ENCODE results near the gene AR.

Gene AR

GRCh38 chrX:67564475-67564874 lies 20.7 kb downstream of the AR start:
- in situ Hi-C loops (cut with HindIII; ENCODE audit: low sequenced_read_pairs): no loop called here

- in situ Hi-C loops (cut with HindIII; ENCODE audit: low sequenced_read_pairs): no loop called here
These were observed 24.9 kb downstream of the AR start for GRCh38 chrX:67568769-67569168.

GRCh38 chrX:67570839-67571238 lies 27.0 kb downstream of the AR start:
- in situ Hi-C loops (cut with HindIII; ENCODE audit: low sequenced_read_pairs): no loop called here

- in situ Hi-C loops (cut with HindIII; ENCODE audit: low sequenced_read_pairs): no loop called here
These were observed 30.9 kb downstream of the AR start for GRCh38 chrX:67574696-67575095.

- in situ Hi-C loops (cut with HindIII; ENCODE audit: low sequenced_read_pairs): no loop called here
These were observed 38.6 kb downstream of the AR start for GRCh38 chrX:67582436-67582835.

- in situ Hi-C loops (cut with HindIII; ENCODE audit: low sequenced_read_pairs): no loop called here
These were observed 39.4 kb downstream of the AR start for GRCh38 chrX:67583171-67583570.

GRCh38 chrX:67585401-67585800 lies 41.6 kb downstream of the AR start:
- in situ Hi-C loops (cut with HindIII; ENCODE audit: low sequenced_read_pairs): no loop called here

- in situ Hi-C loops (cut with HindIII; ENCODE audit: low sequenced_read_pairs): no loop called here
These were observed 44.3 kb downstream of the AR start for GRCh38 chrX:67587946-67588624.

- in situ Hi-C loops (cut with HindIII; ENCODE audit: low sequenced_read_pairs): no loop called here
These were observed 53.3 kb downstream of the AR start for GRCh38 chrX:67596839-67597790.

- in situ Hi-C loops (cut with HindIII; ENCODE audit: low sequenced_read_pairs): no loop called here
These were observed 55.7 kb downstream of the AR start for GRCh38 chrX:67599532-67599931.

GRCh38 chrX:67601771-67602170 lies 58.0 kb downstream of the AR start:
- in situ Hi-C loops (cut with HindIII; ENCODE audit: low sequenced_read_pairs): no loop called here

GRCh38 chrX:67604979-67605703 lies 61.3 kb downstream of the AR start:
- in situ Hi-C loops (cut with HindIII; ENCODE audit: low sequenced_read_pairs): no loop called here

GRCh38 chrX:67607466-67607865 lies 63.6 kb downstream of the AR start:
- in situ Hi-C loops (cut with HindIII; ENCODE audit: low sequenced_read_pairs): no loop called here

- in situ Hi-C loops (cut with HindIII; ENCODE audit: low sequenced_read_pairs): no loop called here
These were observed 66.5 kb downstream of the AR start for GRCh38 chrX:67610282-67610681.

GRCh38 chrX:67612231-67612630 lies 68.4 kb downstream of the AR start:
- in situ Hi-C loops (cut with HindIII; ENCODE audit: low sequenced_read_pairs): no loop called here

- in situ Hi-C loops (cut with HindIII; ENCODE audit: low sequenced_read_pairs): no loop called here
These were observed 69.5 kb downstream of the AR start for GRCh38 chrX:67613366-67613765.

- in situ Hi-C loops (cut with HindIII; ENCODE audit: low sequenced_read_pairs): no loop called here
These were observed 70.2 kb downstream of the AR start for GRCh38 chrX:67613996-67614395.

- in situ Hi-C loops (cut with HindIII; ENCODE audit: low sequenced_read_pairs): no loop called here
These were observed 70.6 kb downstream of the AR start for GRCh38 chrX:67614423-67614822.

GRCh38 chrX:67619253-67619652 lies 75.4 kb downstream of the AR start:
- in situ Hi-C loops (cut with HindIII; ENCODE audit: low sequenced_read_pairs): no loop called here

GRCh38 chrX:67622053-67622585 lies 78.3 kb downstream of the AR start:
- in situ Hi-C loops (cut with HindIII; ENCODE audit: low sequenced_read_pairs): no loop called here

- in situ Hi-C loops (cut with HindIII; ENCODE audit: low sequenced_read_pairs): no loop called here
These were observed 80.5 kb downstream of the AR start for GRCh38 chrX:67624325-67624724.

Measured in DLD1 (cell line).